Stimulated activated CD8-positive, alpha-beta memory T cell treated with anti-CD3 and anti-CD28 coated beads, Interleukin-7, amount 100 ng/mL, for 1 hour (primary cell): ENCODE data around the gene CACNB4.

Experiments used
- DNase-seq, 2 donors: peaks; one replicate each; pipeline ENCODE4 v3.0.0-alpha.2; 2020; ENCODE audit warnings: low read depth in 2 of 2

The CACNB4 gene

GRCh38 chr2:151976945-151977353 is 121.9 kb downstream of the CACNB4 start:
- no peak for DNase-seq

DNA sequence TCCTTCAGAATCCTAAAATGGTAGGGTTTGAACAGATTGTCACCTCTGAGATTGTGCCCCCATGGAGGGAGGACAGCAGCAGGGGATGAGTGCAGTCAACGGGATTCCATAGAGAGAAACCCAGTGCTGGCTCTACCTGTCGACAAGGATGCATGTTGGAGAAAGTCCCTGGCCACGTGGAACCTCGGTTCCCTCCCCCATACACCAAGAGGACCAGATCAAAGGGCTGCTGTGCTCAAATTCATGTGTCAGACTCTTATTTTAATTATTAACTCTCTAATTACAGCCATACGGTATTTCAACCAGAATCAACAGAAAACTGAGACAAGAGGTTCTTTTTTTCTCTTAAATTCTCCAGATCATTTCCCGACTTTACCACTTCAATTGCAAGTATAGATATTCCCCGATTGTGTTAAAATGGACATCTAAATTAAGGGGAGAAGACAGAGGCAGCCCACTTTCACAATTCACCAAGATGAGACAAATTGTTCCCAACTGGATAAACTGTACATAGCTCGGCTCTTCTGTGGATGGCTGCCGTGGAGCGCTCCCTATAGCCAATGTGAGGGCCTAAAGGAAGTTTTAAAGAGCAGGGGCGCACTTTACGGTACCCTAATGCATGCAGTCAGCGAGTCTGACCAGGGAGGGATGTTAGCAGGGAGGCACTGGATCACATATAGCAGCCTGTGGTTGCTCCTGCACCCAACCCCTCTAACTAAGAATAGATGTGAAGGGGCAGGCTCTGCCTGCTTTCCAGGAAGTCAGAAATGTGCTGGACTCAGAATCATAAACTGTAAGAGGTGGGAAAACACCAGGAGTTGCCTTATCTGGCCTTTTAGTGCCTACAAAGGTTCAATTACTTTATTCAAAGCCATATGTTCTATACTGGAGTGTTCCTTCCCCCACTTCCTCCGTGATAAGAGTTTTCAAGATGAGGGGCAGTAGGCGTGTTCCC is 123.1 kb downstream of the CACNB4 start:
- no peak for DNase-seq

DNA sequence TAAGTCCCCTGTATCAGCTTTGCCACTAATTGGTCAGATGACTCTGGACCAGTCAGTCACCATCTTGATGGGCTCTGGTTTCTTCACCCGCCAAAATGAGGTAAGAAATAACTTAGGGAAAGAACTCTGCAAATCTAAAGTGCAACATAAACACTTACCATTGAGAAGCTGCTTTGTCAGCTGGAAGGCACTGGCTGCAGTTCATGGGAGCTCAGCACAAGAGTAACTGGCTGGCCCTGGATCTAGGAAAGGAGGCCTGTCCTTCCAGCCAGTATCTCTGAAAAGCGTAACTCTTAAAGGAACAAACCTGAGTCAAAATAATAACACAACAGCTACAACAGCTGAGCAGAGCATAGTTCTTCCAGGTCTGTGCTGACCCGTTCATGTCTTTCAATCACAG is 123.9 kb downstream of the CACNB4 start:
- DNase-seq: no peak

DNA sequence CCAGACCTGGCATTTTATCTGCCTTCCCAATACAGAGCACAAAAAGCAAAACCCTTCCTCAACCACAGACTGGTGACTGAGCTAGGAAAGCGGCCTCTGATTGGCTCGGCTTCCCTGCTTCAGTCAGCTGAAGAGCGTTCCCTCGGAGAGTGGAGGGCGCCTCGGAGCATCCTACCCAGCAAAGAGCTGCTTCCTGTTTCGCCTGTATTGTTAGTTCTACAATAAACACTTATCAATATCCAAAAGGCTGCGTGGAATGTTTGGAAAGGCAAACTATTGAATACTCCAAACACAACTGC is 125.0 kb downstream of the CACNB4 start:
- DNase-seq: no peak

DNA sequence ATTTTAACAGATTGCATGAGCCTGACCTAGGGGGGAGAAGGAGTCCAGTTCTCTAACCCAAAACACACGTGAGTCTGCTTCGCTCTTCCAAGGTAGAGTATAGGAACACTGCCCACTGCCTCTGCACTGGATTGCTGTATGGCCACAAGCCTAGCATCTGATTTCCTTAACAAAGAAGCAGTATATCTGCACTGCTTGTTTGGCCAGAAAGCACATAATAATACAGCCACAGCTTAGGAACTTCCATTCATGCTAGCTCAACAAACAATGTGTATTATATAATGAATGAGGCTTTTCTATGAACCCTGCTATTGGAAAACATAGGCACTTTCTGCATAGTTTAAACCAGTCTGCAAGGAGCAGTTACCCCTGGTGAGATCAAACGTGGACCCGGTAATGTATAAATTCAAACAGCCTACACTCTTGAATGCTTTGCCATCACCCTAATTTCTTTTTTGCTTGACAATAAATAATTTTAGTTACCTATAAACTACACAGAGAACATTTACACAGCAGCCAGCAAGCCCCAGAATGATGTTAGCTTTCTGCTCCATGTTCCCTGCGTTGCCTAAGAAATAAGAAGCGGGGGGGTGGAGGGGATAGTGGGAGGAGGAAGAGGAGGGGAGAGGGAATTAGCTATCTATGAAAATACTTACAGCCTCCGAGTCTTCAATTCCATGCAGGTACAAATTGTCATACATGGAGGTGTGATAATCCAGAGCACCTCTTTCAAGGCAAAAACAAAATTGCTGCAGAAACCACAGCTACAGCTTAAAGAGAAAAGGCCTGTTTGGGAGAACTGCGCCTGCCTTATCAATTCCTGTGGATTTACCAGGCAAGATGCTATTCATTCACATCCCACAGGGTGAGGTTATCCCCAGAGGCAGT is 125.6 kb downstream of the CACNB4 start:
- no peak for DNase-seq

DNA sequence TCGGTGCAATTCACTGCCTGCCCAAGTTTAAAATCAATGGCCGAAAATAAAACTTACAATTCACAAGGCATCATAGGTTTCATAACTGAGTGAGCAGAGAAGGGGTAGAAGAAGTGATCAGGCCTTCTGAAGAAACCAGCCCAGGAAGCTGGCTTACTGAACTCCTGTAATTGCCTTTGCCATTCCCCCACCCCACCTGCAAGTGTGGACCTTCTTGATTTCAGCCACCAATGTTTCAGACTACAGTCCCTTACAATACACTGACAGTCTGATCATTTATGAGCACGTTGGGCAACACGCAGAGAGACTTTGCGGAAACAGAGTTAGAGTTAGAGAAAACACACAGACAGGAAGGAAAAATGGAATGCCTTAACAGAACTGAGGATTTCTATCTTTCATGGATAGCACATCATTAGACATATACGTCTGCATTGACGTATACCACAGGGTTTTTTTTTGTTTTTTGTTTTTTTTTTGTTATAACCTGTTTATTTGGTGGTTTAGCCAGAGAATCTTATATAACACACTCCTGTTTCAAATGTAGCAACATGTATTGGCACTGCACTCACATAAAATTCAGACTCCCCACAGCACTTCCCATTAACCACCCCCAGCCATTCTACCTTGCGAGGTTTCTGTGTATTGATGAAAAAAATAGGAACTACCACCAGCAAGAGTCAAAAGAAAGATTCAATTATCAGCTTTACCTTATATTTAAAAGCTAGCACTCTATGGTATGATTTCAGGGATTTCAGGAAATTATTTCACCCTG is 126.4 kb downstream of the CACNB4 start:
- DNase-seq: no peak

DNA sequence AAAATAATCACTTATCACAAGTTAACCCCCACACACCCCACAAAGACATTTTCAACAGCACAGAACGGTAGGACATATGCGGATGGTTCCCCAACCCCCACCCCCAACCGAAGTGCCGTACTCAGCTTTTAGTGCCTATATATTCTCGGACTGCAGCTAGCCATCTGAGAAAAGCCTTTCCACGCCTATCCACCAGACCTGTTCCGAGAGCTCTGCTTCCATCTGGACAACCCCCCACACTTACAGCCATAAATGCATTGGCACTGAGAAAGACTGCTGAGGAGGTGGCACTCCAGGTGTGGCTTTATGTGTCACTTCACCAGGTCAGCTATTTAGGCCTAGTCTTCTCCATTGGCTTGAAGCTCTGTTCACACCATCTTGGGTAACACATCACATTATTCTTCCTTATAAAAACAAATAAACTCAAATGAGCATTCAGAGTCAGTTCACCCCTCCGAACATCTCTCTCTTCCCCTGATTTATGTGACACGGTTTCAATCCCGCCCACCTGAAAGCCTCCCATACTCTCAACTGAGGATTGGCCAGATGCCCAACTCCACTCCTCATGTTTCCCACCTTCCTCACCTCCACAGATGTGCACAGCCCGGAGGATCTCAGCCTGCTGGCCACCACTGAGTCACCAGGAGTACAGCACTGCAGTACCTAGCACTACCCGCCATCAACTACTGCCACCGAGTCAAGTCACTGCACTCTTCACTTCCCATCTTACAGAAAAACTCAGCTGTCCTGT is 127.4 kb downstream of the CACNB4 start:
- no peak for DNase-seq

GRCh38 chr2:151968770-151969470 is 129.9 kb downstream of the CACNB4 start:
- no peak for DNase-seq

DNA sequence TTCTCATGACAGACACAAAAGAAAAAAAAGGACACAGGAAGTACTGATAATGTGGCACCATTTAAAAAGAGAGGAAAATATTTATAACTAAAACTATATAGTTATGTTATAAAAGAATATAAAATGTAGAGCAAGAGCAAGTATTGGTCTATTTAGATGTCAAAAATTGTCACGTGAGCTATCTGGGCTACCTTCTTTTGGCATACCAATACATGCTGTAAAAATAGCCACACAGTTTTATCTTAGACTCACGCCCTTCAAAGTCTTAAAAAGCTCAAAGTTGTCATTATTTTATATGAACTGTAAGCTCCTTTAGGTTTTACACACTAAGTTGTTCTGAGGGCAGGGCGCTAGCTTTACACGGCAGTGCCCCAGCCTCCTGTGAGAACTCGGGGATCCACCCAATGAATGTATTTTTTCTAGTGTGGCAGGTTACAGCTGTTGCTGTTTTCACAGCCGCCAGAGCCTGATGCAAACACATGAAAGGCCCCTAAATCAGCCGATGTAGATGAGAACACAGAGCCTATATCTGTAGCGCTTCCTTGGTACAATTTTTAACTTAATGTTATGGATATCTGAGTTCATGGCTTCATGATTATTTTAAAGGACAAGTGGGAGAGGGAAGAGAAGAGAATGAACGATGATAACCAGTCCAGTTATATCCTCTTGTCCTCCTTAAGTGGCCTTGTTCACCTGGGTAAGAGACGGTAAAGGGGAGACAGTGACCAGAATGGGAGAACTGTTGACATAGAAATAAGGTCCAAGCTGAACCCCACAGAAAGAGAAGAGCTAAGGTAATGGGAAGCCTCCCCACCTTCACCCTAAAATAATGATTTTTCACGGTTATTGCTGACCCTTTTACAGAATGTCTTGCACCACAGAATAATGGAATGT is 130.8 kb downstream of the CACNB4 start:
- no peak for DNase-seq

DNA sequence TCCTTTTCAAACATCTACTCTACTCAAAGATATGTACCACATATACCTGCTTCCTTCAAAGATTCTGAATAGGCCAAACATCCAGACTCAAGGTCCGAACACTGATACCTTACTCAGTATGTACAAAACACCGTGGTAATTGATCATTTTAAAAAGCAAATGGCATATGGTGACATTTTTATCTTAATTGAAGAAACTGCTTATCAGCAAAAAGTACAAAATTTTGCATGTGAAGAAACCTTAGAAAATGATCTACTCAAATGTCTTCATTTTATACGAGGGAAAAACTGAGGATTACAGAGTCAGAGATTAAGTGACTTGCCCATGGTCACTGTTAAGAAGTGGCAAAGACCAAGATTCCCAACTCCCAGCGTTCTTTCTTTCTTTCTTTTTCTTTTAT is 133.0 kb downstream of the CACNB4 start:
- no peak for DNase-seq

DNA sequence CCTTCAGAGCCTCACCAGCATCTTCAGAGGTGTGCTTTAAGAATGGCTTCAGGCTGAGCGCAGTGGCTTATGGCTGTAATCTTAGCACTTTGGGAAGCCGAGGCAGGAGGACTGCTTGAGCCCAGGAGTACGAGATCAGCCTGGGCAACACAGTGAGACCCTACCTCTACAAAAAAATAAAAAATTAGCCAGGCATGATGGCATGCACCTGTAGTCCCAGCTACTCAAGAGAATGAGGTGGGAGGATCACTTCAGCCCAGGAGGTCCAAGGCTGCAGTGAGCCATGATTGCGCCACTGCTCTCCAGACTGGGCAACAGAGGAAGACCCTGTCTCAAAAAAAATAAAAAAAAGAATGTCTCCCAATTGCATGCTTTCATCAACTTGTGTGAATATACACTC is 137.3 kb downstream of the CACNB4 start:
- no peak for DNase-seq

GRCh38 chr2:151959238-151959637 is 139.6 kb downstream of the CACNB4 start:
- no peak for DNase-seq

- DNase-seq: no peak
Measured at GRCh38 chr2:151953467-151953866, 145.4 kb downstream of the CACNB4 start.

DNA sequence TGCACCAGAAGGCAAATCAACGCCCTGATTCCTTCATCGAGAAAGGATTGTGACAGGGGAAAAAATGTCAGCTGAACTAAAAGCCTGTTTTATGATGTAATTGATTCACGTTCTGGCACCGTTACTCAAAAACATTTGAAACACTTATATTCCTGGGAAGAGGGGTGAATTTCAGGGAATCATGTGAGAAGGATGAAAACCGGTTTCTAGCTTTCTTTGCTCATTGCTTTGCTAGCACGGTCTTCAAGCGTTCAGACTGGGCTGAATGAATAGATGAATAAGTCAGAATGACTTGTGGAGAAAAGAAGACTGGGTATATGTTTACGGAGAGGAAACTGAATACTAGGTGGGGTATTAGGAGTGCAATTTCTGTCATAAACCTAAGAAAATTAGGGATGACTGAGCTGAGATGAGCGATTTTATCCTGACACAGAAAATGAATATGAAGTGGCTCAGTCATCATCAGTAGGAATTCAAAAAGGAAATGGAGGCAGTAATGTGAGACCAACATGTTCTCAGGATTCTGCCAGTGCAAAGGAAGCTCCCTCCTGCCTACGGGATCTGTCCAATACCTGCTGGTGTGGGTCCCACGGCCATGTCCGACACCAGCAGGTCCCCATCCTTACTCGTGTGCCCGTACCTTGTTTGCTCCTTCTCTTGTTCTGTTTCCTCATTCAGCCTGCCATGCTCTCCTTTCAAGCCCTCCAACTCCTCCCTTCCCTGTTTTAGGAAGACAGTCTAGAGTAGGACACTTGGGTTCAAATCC is 146.0 kb downstream of the CACNB4 start:
- DNase-seq: no peak

DNA sequence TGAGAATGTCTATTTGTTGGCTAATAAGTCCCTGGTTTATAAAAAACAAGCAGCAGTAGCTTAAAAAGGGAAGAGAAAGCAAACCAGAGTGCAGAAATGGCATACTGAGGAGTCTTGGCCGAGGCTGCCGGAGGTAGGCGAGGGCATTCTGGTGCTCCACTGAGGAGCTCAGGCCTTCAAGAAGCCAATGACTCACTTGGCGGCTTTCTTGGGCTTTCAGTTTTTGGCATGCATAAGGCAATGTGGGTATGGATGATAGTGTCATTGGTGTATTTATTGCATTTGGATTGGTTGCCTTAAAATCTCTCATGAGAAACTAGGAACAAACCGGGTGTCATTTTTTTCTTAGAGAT is 151.1 kb downstream of the CACNB4 start:
- DNase-seq: no peak

GRCh38 chr2:151946899-151947812 is 151.7 kb downstream of the CACNB4 start:
- no peak for DNase-seq

DNA sequence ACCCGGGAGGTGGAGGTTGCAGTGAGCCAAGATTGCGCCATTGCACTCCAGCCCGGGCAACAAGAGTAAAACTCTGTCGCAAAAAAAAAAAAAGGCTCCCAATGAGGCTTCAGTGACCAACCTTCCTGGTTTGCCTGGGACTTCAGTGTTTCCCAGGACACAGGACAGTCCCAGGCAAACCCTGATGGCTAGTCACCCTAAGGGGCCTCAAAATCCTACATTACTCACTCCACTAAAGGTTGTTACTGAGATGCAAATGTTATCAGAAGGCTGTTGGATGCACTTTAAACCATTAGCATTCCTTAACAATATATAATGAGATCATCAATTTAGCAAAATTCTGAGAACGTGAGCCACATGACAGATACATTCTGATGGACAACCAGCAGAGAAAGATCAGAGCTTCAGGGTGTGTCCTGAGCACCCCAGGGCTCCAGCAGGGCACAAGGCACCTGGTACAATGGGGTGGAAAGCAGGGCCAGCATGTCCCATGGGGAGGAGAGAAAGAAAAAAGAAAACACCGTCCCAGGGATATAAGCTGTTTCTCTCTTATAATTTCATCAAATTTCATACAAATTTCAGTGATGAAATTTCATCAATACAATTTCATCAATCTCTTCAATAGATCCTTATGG is 152.5 kb downstream of the CACNB4 start:
- no peak for DNase-seq
